Vagina (tissue), 2 donors: Measurements from ENCODE around the gene ALDH3B2.

Source experiments
- CTCF ChIP-seq, 3 experiments: fragments of 450-650 bp in 2 of 3; fragments of 200-600 bp in 1 of 3; sonication (generic) in 1 of 3; IDR thresholded peaks; one replicate each; pipeline ENCODE4 v1.5.1; 2017 to 2019; ENCODE audit warnings: antibody characterized with exemption in 3 of 3, mild to moderate bottlenecking in 2 of 3, moderate library complexity in 2 of 3
- POLR2A ChIP-seq, 2 donors: fragments of 450-650 bp; IDR thresholded peaks; one replicate each; pipeline ENCODE4 v1.6.1; 2017; ENCODE audit warnings: antibody characterized with exemption in 2 of 2, mild to moderate bottlenecking in 2 of 2, moderate library complexity in 2 of 2

DNA sequence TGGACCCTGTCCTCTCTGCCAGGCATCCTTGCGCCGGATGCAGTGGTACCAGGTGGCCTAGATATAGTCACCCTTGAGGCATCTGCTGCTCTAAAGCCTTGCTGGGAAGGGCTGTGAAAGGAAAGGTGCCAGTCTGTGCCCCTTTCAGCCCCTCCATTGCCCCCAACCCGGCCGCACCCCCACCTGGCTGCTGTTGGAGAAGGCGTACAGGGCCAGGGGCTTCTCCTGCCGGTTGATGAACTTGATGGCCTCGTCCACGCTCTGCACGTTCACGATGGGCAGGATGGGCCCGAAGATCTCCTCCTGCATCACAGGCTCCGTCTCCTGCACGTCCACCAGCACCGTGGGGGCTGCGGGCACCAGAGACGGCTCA, 10.2 kb downstream of the ALDH3B2 start:
- TF ChIP-seq POLR2A (IDR thresholded peaks at IDR 0.05) = no peak
- no peak for TF ChIP-seq CTCF (IDR thresholded peaks at IDR 0.05)
